SK-MEL-5 (cell line): ENCODE data around the gene CEP85L. TPM values are rescaled to one million over a fixed set of nuclear protein-coding genes. Genes with fewer than 3 reads are reported as not detected.
"Not testable (repeated sequence)": the region's sequence is repeated elsewhere in the genome, so short reads cannot be mapped to it uniquely, and the experiment has no call there.

Experiments used
- DNase-seq: peaks from one replicate; pipeline ENCODE4 v3.0.0-alpha.2; 2016; ENCODE audit warnings: low read depth, low spot score
- in situ Hi-C: cut with HindIII; loops from 2 replicates; pipeline ENCODE4 v1.10.0; 2016; ENCODE audit warnings: low sequenced_read_pairs, high pct_unique_total_duplicates, low pct_unique_long_range_greater_than_20kb
- total RNA-seq: library from RNA; depleted of rRNA; stranded (reverse); fragments of >200 nt; shearing (Covaris generic); gene quantifications from 2 replicates; pipeline ENCODE4 v1.2.3, GENCODE V29; 2014; rRNA removed

CEP85L gene
- total RNA-seq, 1 experiment from 2014 or later = 12.1 TPM

DNA sequence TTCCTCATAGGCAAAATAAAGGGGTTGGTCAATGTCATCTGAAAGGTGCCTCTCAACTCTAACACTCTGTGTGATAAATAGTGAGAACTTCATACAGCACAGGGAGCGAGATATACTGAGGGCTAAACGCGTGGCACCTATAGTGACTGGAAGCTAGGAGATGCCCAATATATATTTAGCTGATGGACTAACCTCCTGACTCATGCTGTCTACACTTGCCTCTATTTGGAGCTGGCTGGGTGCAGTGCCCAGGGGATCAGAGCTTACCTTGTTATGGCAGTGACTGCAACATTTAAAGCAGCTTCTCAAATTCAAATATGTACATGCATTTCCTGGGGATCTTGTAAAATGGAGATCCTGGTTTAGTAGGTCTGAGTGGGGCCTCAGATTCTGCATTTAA is 214.9 kb downstream of the CEP85L start:
- in situ Hi-C loops = no loop called here
- no peak for DNase-seq

DNA sequence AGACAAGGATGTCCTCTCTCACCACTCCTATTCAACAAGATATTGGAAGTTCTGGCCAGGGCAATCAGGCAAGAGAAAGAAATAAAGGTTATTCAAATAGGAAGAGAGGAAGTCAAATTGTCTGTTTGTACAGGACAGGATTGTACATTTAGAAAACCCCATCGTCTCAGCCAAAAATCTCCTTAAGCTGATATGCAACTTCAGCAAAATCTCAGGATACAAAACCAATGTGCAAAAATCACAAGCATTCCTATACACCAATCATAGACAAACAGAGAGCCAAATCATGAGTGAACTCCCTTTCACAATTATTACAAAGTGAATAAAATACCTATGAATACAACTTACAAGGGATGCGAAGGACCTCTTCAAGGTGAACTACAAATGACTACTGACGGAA is 217.2 kb downstream of the CEP85L start:
- DNase-seq, in situ Hi-C loops: not testable (repeated sequence)

DNA sequence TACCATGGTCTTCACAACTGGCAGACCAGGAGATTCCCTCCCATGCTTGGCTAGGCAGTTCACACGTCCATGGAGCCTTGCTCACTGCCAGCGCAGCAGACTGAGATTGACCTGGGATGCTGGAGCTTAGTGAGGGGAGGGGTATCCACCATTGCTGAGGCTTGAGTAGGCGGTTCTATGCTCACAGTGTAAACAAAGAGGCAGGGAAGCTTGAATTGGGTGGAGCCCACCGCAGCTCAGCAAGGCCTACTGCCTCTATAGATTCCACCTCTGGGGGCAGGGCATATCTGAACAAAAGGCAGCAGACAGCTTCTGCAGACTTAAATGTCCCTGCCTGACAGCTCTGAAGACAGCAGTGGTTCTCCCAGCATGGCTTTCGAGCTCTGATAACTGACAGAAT is 230.1 kb downstream of the CEP85L start:
- in situ Hi-C loops, DNase-seq: not testable (repeated sequence)

DNA sequence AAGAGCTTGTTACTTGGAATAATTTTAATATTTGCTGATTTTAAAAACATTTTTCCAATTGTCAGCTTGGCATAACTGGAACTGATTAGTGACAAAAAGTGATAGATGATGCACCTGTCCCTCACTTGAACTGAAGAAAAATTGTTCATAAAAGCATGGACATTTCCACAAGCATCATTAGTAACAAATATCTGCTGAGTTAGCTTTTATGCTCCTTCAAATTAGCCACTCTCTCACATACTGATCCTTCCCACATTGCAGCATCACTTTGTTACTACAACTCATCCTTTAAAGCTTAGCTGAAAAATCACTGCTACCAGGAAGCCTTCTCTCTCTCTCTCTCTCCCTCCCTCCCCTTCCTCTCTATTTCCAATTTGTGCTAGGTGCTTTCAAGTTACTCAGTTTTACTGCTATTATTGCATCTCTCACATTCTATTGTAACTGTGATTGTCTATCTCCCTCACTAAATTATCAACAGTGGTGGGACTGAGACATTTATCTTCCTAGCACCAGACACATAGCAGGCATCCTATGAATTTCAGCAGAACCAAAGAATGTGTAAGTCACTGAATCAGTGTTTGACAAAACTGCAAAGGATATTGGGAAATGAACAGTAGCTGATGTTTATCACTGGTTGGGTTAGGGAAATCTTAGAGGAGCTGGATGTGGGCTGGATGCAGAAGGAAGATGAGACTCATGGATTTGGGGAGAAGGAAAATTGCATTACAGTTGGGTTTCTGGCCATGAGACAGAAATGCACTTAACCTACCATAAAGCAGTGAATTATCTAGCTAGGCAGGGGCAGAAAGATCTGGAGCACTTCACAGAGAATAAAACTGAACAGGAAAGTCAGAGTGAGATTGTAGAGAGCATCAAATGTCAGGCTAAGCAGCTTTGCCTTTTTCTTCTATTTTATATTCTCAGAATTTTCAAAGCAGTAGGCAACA is 231.7 kb downstream of the CEP85L start:
- in situ Hi-C loops = no loop called here

More for the DNA sequence above, 231.7 kb downstream of the CEP85L start:
- DNase-seq = no peak

Other genes starting within 250 kb of the CEP85L start
- not detected in 2 replicates for gene PLN, start 103.3 kb downstream of the CEP85L start, total RNA-seq
- 15.8 and 18.1 TPM in 2 replicates for gene ASF1A, start 242.6 kb upstream of the CEP85L start, total RNA-seq